Fibroblast of skin of right quadriceps (primary cell): Measurements from ENCODE around the gene NFATC1.
A peak's percentile ranks its signal among the peaks of the same experiment; 100 is the strongest.

Experiments used
- DNase-seq: peaks from one replicate; pipeline ENCODE4 v3.0.0-alpha.2; 2013

The NFATC1 gene

GRCh38 chr18:79424880-79425568 lies 29.3 kb downstream of the NFATC1 start:
- no peak for DNase-seq

GRCh38 chr18:79425569-79425886 lies 29.8 kb downstream of the NFATC1 start:
- no peak for DNase-seq

- no peak for DNase-seq
Observed at GRCh38 chr18:79426376-79427300, 30.9 kb downstream of the NFATC1 start.

GRCh38 chr18:79427368-79428225 lies 31.9 kb downstream of the NFATC1 start:
- DNase-seq: no peak

- no peak for DNase-seq
Observed at GRCh38 chr18:79428287-79428686, 32.6 kb downstream of the NFATC1 start.

GRCh38 chr18:79429381-79429780 lies 33.7 kb downstream of the NFATC1 start:
- no peak for DNase-seq

GRCh38 chr18:79429785-79430281 lies 34.1 kb downstream of the NFATC1 start:
- no peak for DNase-seq

GRCh38 chr18:79432376-79433120 lies 36.8 kb downstream of the NFATC1 start:
- DNase-seq: no peak

GRCh38 chr18:79433431-79433830 lies 37.7 kb downstream of the NFATC1 start:
- DNase-seq: no peak

GRCh38 chr18:79434607-79435401 lies 39.1 kb downstream of the NFATC1 start:
- no peak for DNase-seq

GRCh38 chr18:79436556-79437275 lies 41.0 kb downstream of the NFATC1 start:
- no peak for DNase-seq

- DNase-seq: no peak
Observed at GRCh38 chr18:79438089-79438897, 42.6 kb downstream of the NFATC1 start.

GRCh38 chr18:79438898-79439627 lies 43.3 kb downstream of the NFATC1 start:
- DNase-seq: peak; percentile 75

GRCh38 chr18:79439628-79440023 lies 43.9 kb downstream of the NFATC1 start:
- DNase-seq: no peak

- no peak for DNase-seq
Observed at GRCh38 chr18:79440316-79441110, 44.8 kb downstream of the NFATC1 start.

- no peak for DNase-seq
Observed at GRCh38 chr18:79441420-79441819, 45.7 kb downstream of the NFATC1 start.

GRCh38 chr18:79442508-79443221 lies 46.9 kb downstream of the NFATC1 start:
- peak; percentile 66 for DNase-seq

GRCh38 chr18:79445221-79445620 lies 49.5 kb downstream of the NFATC1 start:
- no peak for DNase-seq
